Activated CD4-positive, alpha-beta T cell treated with anti-CD3 and anti-CD28 coated beads, Interleukin-2, amount 10 ng/mL, durations not matched to agents 7 days and 5 days (primary cell): Measurements from ENCODE around the gene MED16. TPM values are rescaled to one million over a fixed set of nuclear protein-coding genes. Genes with fewer than 3 reads are reported as not detected.

Experiments used
- CTCF ChIA-PET: fragments of 350-600 bp; sonication (Branson Sonifier 250); formaldehyde crosslinking; loops from one replicate; lab custom pipeline; 2021; ENCODE audit warnings: antibody characterized with exemption; lab: Charles Lee
- POLR2A ChIA-PET: fragments of 350-600 bp; sonication (Branson Sonifier 250); formaldehyde crosslinking; loops from one replicate; lab custom pipeline; 2021; ENCODE audit warnings: antibody characterized with exemption; lab: Charles Lee
- DNase-seq: peaks from one replicate; pipeline ENCODE4 v3.0.0-alpha.2; 2020
- H3K27ac Mint-ChIP-seq: one replicate; pipeline ENCODE4 v1.8.0; 2021; ENCODE audit warnings: mild to moderate bottlenecking, moderate library complexity, mixed read lengths
- H3K27me3 Mint-ChIP-seq: one replicate; pipeline ENCODE4 v1.8.0; 2021; ENCODE audit warnings: mixed read lengths
- H3K36me3 Mint-ChIP-seq: one replicate; pipeline ENCODE4 v1.8.0; 2021; ENCODE audit warnings: low read depth, mixed read lengths
- H3K4me1 Mint-ChIP-seq: one replicate; pipeline ENCODE4 v1.8.0; 2021; ENCODE audit warnings: mixed read lengths
- H3K4me3 Mint-ChIP-seq: one replicate; pipeline ENCODE4 v1.8.0; 2021; ENCODE audit warnings: mild to moderate bottlenecking, moderate library complexity, mixed read lengths
- H3K9me3 Mint-ChIP-seq: one replicate; pipeline ENCODE4 v1.8.0; 2021; ENCODE audit warnings: mixed read lengths
- total RNA-seq, 2 experiments: library from RNA; stranded (reverse); gene quantifications; one replicate each; pipeline ENCODE4 v1.2.3, GENCODE V29; 2021

The MED16 gene
- total RNA-seq, 2 experiments from 2014 or later, result 72.5 to 88.1 TPM

GRCh38 chr19:868458-869244 is 24.3 kb downstream of the MED16 start:
- H3K9me3 Mint-ChIP-seq, result no peaks in the 10 kb centered on the region
- H3K27ac Mint-ChIP-seq, result no peak overlapping the region
- H3K27me3 Mint-ChIP-seq, result no peaks in the 10 kb centered on the region
- peaks cover 19% of the 10 kb centered on the region for H3K36me3 Mint-ChIP-seq
- CTCF ChIA-PET, result no interaction called here
- H3K4me3 Mint-ChIP-seq, result no peak overlapping the region
- no peak for DNase-seq
- peaks cover 16% of the 10 kb centered on the region for H3K4me1 Mint-ChIP-seq
- POLR2A ChIA-PET, result no interaction called here

GRCh38 chr19:867855-868457 is 25.0 kb downstream of the MED16 start:
- Mint-ChIP-seq H3K27ac (no peak overlapping the region), H3K36me3 (peaks cover 19% of the 10 kb centered on the region), H3K4me1 (peaks cover 21% of the 10 kb centered on the region), H3K4me3 (no peak overlapping the region), H3K9me3 (no peaks in the 10 kb centered on the region), H3K27me3 (no peaks in the 10 kb centered on the region)
- CTCF ChIA-PET, result no interaction called here
- POLR2A ChIA-PET, result no interaction called here
- no peak for DNase-seq

- Mint-ChIP-seq H3K4me3 (no peak overlapping the region), H3K27ac (no peak overlapping the region), H3K27me3 (no peaks in the 10 kb centered on the region), H3K9me3 (no peaks in the 10 kb centered on the region), H3K4me1 (peaks cover 22% of the 10 kb centered on the region), H3K36me3 (peaks cover 16% of the 10 kb centered on the region)
- POLR2A ChIA-PET, result no interaction called here
- CTCF ChIA-PET, result no interaction called here
- DNase-seq, result no peak
Observed at GRCh38 chr19:867301-867793, 25.6 kb downstream of the MED16 start.

GRCh38 chr19:866769-867300 is 26.2 kb downstream of the MED16 start:
- POLR2A ChIA-PET, result no interaction called here
- DNase-seq, result no peak
- H3K4me3 Mint-ChIP-seq, result no peak overlapping the region
- peaks cover 17% of the 10 kb centered on the region for H3K4me1 Mint-ChIP-seq
- H3K36me3 Mint-ChIP-seq, result peaks cover 16% of the 10 kb centered on the region
- CTCF ChIA-PET, result no interaction called here
- H3K27ac Mint-ChIP-seq, result no peak overlapping the region
- no peaks in the 10 kb centered on the region for H3K9me3 Mint-ChIP-seq
- no peaks in the 10 kb centered on the region for H3K27me3 Mint-ChIP-seq

GRCh38 chr19:863315-863620 is 29.7 kb downstream of the MED16 start:
- peaks cover 16% of the 10 kb centered on the region for H3K4me1 Mint-ChIP-seq
- peak overlapping the region; percentile 87 for H3K27ac Mint-ChIP-seq
- POLR2A ChIA-PET, result interaction anchor here (0.6 kb wide), 2 partner anchors 136 to 742 kb away, joined by 3 to 7 read pairs; no protein-coding TSS in a partner anchor
- H3K9me3 Mint-ChIP-seq, result no peaks in the 10 kb centered on the region
- H3K36me3 Mint-ChIP-seq, result peaks cover 3% of the 10 kb centered on the region
- CTCF ChIA-PET, result interaction anchor here (0.6 to 2.9 kb wide), 27 partner anchors 9 to 406 kb away, joined by 3 to 34 read pairs (median 4); partner anchors contain the start of genes CIRBP, KISS1R, MED16 and PRTN3
- peaks cover 11% of the 10 kb centered on the region for H3K27me3 Mint-ChIP-seq
- peak overlapping the region; percentile 61 for H3K4me3 Mint-ChIP-seq
- no peak for DNase-seq

DNA sequence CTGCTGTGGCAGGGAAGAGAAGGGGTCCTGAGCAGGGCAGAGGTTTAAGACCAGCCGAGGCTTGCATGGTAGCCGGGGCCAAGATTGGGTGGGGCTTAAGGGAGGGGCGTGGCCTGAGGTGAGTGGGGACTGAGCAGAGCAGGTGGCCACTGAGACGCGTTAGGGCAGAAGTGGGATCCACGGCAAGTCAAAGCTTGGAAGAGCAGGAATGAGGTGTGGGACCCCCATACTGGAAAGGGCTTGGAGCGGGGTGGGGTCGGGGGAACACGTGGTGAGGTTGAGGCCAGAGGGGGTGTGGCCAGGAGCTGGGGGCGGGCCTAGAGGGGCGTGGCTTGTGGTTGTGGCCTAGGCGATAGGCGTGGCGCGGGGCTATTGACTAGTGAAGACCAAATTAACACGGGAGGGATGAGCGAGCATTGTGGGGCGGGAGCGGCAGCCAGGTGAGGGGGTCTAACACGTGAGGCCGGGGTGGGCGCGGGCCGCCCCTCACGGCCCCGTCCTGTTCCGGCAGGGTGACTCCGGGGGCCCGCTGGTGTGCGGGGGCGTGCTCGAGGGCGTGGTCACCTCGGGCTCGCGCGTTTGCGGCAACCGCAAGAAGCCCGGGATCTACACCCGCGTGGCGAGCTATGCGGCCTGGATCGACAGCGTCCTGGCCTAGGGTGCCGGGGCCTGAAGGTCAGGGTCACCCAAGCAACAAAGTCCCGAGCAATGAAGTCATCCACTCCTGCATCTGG is 30.2 kb downstream of the MED16 start:
- Mint-ChIP-seq H3K4me1 (peaks cover 17% of the 10 kb centered on the region), H3K27me3 (peaks cover 12% of the 10 kb centered on the region), H3K9me3 (no peaks in the 10 kb centered on the region), H3K36me3 (peaks cover 3% of the 10 kb centered on the region), H3K4me3 (peak overlapping the region; percentile 61), H3K27ac (peak overlapping the region; percentile 87)
- POLR2A ChIA-PET, result interaction anchor here (0.6 kb wide), 1 partner anchor 136 kb away, joined by 3 read pairs; no protein-coding TSS in a partner anchor
- peak; percentile 83 for DNase-seq
- CTCF ChIA-PET, result interaction anchor here (0.6 to 2.9 kb wide), 13 partner anchors 9 to 406 kb away, joined by 3 to 34 read pairs (median 7); partner anchors contain the start of genes CIRBP, MED16, PRTN3 and RNU6-9

GRCh38 chr19:861756-862580 is 31.0 kb downstream of the MED16 start:
- H3K36me3 Mint-ChIP-seq, result no peaks in the 10 kb centered on the region
- H3K27ac Mint-ChIP-seq, result no peak overlapping the region
- H3K4me3 Mint-ChIP-seq, result no peak overlapping the region
- H3K4me1 Mint-ChIP-seq, result peaks cover 21% of the 10 kb centered on the region
- DNase-seq, result peak; percentile 69
- peaks cover 14% of the 10 kb centered on the region for H3K27me3 Mint-ChIP-seq
- CTCF ChIA-PET, result interaction anchor here (1.6 to 2.9 kb wide), 6 partner anchors 10 to 76 kb away, joined by 6 to 34 read pairs (median 10); partner anchors contain the start of genes MED16 and RNU6-9
- POLR2A ChIA-PET, result no interaction called here
- H3K9me3 Mint-ChIP-seq, result no peaks in the 10 kb centered on the region

GRCh38 chr19:861141-861755 is 31.7 kb downstream of the MED16 start:
- H3K27me3 Mint-ChIP-seq, result peaks cover 14% of the 10 kb centered on the region
- no peak overlapping the region for H3K4me3 Mint-ChIP-seq
- ChIA-PET CTCF (no interaction called here), POLR2A (no interaction called here)
- no peaks in the 10 kb centered on the region for H3K9me3 Mint-ChIP-seq
- peaks cover 21% of the 10 kb centered on the region for H3K4me1 Mint-ChIP-seq
- no peak for DNase-seq
- no peaks in the 10 kb centered on the region for H3K36me3 Mint-ChIP-seq
- no peak overlapping the region for H3K27ac Mint-ChIP-seq

- CTCF ChIA-PET, result interaction anchor here (1.4 kb wide), 1 partner anchor 16 kb away, joined by 5 read pairs; no protein-coding TSS in a partner anchor
- H3K36me3 Mint-ChIP-seq, result no peaks in the 10 kb centered on the region
- H3K27ac Mint-ChIP-seq, result no peak within 1 kb of the TSS
- H3K9me3 Mint-ChIP-seq, result no peaks in the 10 kb centered on the region
- peak within 1 kb of the TSS; percentile 32 for H3K4me3 Mint-ChIP-seq
- no peak for DNase-seq
- peaks cover 21% of the 10 kb centered on the region for H3K4me1 Mint-ChIP-seq
- H3K27me3 Mint-ChIP-seq, result peaks cover 14% of the 10 kb centered on the region
- POLR2A ChIA-PET, result no interaction called here
Observed at GRCh38 chr19:858868-859843, 33.8 kb downstream of the MED16 start, which contains the start of gene CFD. Gene CFD (plus strand): TSS chr19:859664. CDS start chr19:859690, 26 bp downstream.

DNA sequence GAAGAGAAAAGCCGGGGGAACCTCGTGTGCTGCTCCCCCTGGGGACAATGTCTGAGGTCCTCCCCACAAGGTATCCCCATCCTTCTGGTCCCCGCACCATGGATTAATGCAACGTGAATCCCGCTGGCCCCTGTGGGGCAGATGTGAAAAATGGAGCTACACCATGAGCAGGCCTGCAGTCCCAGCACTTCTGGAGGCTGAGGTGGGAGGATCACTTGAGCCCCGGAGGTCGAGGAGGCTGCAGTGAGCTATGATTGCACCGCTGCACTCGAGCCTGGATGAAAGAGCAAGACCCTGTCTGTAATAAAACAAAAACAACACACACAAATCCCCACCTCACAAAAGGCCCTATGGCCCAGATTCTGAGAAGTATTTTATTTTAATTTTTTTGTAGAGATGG is 34.7 kb downstream of the MED16 start:
- H3K27ac Mint-ChIP-seq, result no peak overlapping the region
- H3K36me3 Mint-ChIP-seq, result no peaks in the 10 kb centered on the region
- DNase-seq, result no peak
- H3K4me1 Mint-ChIP-seq, result peaks cover 14% of the 10 kb centered on the region
- no peak overlapping the region for H3K4me3 Mint-ChIP-seq
- ChIA-PET POLR2A (no interaction called here), CTCF (interaction anchor here (1.4 kb wide), 1 partner anchor 15 kb away, joined by 5 read pairs; no protein-coding TSS in a partner anchor)
- H3K27me3 Mint-ChIP-seq, result peaks cover 17% of the 10 kb centered on the region
- H3K9me3 Mint-ChIP-seq, result no peaks in the 10 kb centered on the region
